M059J (cell line): Measurements from ENCODE around the gene IDUA. TPM values are rescaled to one million over a fixed set of nuclear protein-coding genes. Genes with fewer than 3 reads are reported as not detected.
"Not testable (repeated sequence)": the region's sequence is repeated elsewhere in the genome, so short reads cannot be mapped to it uniquely, and the experiment has no call there.

Experiments used
- DNase-seq: peaks from one replicate; pipeline ENCODE4 v3.0.0-alpha.2; 2012; ENCODE audit warnings: low read depth
- total RNA-seq: library from RNA; depleted of rRNA; stranded (reverse); fragments of >200 nt; shearing (Covaris generic); gene quantifications from 2 replicates; pipeline ENCODE4 v1.2.3, GENCODE V29; 2014

IDUA gene
- total RNA-seq, 1 experiment from 2014 or later = 11.9 TPM

- DNase-seq = no peak
Measured at GRCh38 chr4:967113-968104, 19.4 kb upstream of the IDUA start.

DNA sequence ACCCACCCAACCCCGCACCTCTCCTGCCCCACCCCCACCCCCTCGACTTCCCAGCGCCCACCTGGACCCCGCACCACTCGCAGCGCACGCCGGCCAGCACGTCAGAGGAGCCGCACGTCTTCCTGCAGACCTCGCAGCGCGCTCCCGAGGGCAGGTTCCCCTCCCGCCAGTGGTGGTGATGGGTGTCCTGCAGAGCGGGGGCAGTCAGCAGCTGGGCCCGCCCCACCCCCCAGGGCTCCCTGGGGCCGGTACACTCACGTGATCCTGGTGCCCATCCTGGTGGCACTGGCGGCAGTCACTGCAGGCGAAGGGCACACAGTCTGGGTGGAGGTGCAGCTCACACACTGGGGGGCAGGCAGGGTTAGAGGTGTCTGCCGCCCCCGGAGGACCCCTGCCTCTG is 18.6 kb upstream of the IDUA start:
- no peak for DNase-seq

DNA sequence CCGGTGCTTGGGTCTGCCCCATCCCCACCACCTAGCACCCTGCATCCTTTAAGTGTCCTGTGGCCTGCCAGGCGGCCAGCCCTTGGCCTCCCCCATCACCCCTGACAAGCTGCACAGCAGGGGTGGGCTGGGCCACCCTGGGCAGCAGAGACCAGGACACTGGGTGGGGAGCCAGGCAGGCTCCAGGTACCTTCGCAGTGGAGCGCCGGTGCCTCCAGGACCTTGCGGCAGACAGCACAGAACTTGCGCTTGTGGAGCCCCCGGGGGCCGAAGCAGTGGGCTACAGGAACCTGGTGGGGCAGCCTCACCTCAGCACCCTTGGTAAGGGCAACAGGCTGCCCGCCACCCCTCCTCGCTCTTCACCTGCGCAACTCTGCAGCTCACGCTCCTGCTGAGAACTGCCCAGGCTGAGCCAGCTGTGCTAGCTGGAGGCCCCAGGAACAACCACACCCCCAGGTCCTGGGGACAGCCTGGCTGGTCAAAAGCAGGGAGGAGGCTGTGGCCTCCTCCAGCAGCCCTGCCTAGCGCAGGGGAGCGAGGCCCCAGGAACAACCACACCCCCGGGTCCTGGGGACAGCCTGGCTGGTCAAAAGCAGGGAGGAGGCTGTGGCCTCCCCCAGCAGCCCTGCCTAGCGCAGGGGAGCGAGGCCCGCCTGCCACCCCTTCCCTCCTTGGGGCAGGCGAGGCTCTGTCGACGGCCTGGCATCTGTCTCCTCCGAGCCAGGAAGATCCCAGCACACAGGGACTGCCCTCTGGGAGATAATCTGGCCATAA is 18.0 kb upstream of the IDUA start:
- no peak for DNase-seq

GRCh38 chr4:970046-970745 is 16.6 kb upstream of the IDUA start:
- no peak for DNase-seq

DNA sequence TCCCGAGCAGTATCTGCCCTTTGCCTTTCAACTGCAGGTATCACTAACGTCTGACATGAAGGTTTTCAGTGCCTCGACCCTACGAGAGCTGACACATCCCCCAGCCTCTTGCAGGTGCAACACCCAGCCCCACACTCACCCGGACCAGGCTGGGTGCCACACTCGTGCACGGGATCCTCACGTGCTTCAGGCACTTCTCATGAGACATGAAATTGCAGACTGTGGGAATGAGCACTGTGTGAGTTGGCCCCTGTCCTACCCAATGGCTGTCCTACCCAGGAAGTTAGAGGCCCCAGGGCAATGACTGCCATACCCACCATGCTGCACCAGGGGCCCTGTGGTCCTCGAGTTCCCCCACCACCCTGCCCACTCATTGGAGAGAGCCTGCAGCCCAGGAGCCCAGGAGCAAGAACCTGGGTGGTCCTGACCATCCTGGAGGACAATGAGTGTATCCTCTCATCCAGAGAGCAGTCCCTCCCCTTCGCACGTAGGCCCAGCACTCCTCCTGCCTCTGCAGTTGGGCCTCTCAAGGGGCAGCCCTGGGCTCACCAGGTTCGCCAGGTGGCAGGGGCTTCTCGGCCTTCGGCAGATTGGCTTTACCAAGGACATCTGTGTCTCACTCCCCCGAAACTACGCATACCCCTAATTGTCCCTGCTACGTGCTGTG is 15.9 kb upstream of the IDUA start:
- no peak for DNase-seq

GRCh38 chr4:971666-972500 is 15.0 kb upstream of the IDUA start:
- DNase-seq = no peak

DNA sequence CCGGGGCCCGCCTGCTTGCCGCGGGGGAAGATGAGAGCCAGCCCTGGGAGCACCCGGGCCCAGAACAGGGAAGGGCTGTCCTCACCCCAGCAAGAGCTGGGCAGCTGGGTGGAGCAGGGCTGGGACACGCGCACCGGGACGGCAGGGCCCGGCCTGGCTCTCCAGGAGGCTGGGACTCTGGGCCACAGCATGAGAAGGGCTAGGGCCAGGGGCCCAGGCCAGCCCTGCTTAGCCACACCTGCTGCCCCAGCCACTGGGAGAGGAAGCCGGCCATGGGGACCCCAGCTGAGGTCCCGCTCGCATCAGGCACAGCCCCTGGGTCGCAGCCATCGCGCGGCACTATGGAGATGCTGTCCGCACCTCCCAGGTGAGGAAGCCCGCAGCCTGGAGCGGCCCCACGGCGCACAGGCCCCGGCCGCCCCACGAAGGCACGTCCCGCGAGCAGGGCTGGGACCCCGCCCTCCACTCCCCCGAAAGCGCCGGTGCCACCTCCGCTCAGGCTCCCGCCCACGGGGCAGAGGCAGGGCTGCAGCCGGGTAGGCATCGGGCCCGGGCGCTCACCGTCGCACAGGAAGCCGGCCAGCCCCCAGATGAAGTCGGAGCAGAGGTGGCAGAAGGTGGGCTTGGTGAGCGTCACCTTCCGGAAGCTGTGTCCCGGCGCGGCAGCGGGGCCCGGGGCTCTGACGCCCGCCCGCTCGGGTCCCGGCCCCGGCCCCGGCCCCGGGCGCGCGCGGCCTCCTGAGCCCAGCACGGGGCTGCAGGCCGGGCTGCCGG is 14.0 kb upstream of the IDUA start:
- peak; percentile 20 for DNase-seq

GRCh38 chr4:973431-974397 is 13.1 kb upstream of the IDUA start, which contains the start of gene DGKQ:
Gene DGKQ, minus strand, starts transcription at chr4:973569. Its CDS starts 87 bp downstream, at chr4:973482.
- DNase-seq = peak; percentile 48

GRCh38 chr4:974668-975067 is 12.2 kb upstream of the IDUA start:
- DNase-seq = no peak

GRCh38 chr4:976016-976415 is 10.8 kb upstream of the IDUA start:
- DNase-seq = not testable (repeated sequence)

DNA sequence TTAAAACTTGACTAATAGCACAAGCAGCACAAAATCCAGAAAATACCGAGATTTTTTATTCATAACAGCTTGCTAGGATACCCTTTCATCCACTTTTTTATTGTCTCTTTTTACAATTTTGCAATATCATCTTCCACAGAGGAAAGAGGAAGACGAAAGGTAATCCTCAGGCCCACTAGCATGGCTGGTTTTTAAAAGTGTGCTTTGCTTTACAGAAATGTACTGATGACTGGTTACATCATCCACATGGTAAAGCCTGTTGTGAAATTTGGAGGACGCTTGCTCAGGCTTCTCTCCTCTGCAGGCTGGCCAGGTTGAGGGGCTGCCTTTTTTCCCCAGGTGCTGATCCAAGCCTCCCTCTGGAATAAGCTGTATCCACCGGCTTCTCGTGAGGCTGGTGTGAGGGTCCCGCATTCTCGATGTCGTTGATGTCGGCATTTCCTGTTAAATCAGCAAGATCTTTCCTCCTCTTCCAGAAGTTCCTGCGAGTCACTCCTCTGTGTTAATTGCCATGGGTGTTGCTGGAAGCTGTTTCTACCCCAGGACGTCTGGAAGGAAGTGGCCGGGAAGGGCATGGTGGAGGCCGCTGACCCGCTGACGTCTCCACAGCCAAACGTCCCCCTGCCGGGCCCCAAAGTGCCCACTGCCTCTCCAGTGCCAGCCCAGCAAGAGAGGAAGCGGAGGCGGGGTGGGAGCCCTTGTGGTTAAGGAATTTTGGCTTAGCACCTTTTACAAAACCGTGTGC is 7.7 kb upstream of the IDUA start:
- no peak for DNase-seq

DNA sequence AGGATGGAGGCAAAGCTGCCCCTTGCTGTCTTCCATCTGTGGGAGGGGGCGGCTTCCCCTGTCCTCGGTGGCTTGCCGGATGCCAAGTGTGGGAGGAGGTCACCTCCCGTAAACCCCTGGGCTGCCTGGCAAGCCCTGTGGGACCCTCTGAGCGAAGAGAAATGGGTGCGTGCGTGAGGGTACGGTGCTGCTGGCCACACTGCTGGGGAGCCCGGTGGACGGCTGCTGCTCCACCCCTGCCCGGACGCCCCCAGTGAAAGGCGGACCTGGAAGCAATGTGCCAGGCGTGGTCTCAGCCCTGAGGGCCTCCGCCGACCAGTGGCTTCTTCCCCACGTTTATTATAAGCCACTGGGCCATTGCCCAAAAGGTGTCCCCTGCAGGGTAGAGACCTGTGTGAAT is 4.6 kb upstream of the IDUA start:
- no peak for DNase-seq

GRCh38 chr4:982814-983213 is 4.0 kb upstream of the IDUA start:
- no peak for DNase-seq

- DNase-seq = no peak
Measured at GRCh38 chr4:984336-985054, 2.3 kb upstream of the IDUA start.

GRCh38 chr4:985123-985830 is 1.6 kb upstream of the IDUA start:
- no peak for DNase-seq

DNA sequence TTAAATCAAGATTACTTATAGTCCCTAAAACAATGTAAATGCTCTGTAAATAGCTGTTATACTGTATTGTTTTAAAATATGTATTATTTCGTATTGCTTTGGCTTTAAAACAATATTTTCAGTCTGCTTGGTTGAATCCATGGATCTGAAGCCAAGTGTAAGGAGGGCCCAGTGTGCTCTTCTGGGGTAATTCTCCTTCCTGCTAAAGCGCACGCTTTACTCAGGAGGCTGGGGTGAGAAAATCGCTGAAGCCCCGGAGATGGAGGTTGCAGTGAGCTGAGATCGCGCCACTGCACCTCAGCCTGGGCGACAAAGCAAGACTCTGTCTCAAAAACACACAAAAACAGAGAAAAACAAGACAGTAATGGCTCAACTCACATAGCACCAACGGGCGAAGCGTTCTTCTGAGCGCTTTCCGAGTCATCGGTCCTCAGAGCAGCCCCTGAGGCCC is 391 bp upstream of the IDUA start:
- no peak for DNase-seq
